HG02938 (cell line): ENCODE measurements around the gene GNAO1.
"Not testable (repeated sequence)": the region's sequence is repeated elsewhere in the genome, so short reads cannot be mapped to it uniquely, and the experiment has no call there.

Experiments
- ATAC-seq: cut with Tn5 transposase; IDR thresholded peaks from one replicate; pipeline ENCODE4 v1.9.1; 2021; ENCODE audit warnings: mild to moderate bottlenecking, moderate library complexity; ENCODE audit not compliant: unreplicated experiment

Gene GNAO1

GRCh38 chr16:56373003-56373402, 181.7 kb downstream of the GNAO1 start:
- no peak for ATAC-seq

GRCh38 chr16:56375792-56376191, 184.5 kb downstream of the GNAO1 start:
- not testable (repeated sequence) for ATAC-seq

- not testable (repeated sequence) for ATAC-seq
Observed at GRCh38 chr16:56379044-56379443, 187.8 kb downstream of the GNAO1 start.

GRCh38 chr16:56380778-56381485, 189.6 kb downstream of the GNAO1 start:
- ATAC-seq, result not testable (repeated sequence)

GRCh38 chr16:56382459-56382858, 191.2 kb downstream of the GNAO1 start:
- ATAC-seq, result no peak

- no peak for ATAC-seq
Observed at GRCh38 chr16:56382901-56383355, 191.6 kb downstream of the GNAO1 start.

- no peak for ATAC-seq
Observed at GRCh38 chr16:56384074-56384721, 192.9 kb downstream of the GNAO1 start.

- no peak for ATAC-seq
Observed at GRCh38 chr16:56387396-56387795, 196.1 kb downstream of the GNAO1 start.

- no peak for ATAC-seq
Observed at GRCh38 chr16:56388209-56388608, 196.9 kb downstream of the GNAO1 start.

GRCh38 chr16:56389554-56389953, 198.3 kb downstream of the GNAO1 start:
- no peak for ATAC-seq

GRCh38 chr16:56396724-56397123, 205.4 kb downstream of the GNAO1 start:
- not testable (repeated sequence) for ATAC-seq

- no peak for ATAC-seq
Observed at GRCh38 chr16:56399047-56399446, 207.8 kb downstream of the GNAO1 start.

- no peak for ATAC-seq
Observed at GRCh38 chr16:56399486-56399885, 208.2 kb downstream of the GNAO1 start.

GRCh38 chr16:56400458-56400857, 209.2 kb downstream of the GNAO1 start:
- no peak for ATAC-seq

- ATAC-seq, result no peak
Observed at GRCh38 chr16:56401482-56401881, 210.2 kb downstream of the GNAO1 start.

- no peak for ATAC-seq
Observed at GRCh38 chr16:56405977-56406672, 214.8 kb downstream of the GNAO1 start.
